Measurements from ENCODE around the gene NR5A1.
A peak's percentile ranks its signal among the peaks of the same experiment; 100 is the strongest.

The NR5A1 gene

DNA sequence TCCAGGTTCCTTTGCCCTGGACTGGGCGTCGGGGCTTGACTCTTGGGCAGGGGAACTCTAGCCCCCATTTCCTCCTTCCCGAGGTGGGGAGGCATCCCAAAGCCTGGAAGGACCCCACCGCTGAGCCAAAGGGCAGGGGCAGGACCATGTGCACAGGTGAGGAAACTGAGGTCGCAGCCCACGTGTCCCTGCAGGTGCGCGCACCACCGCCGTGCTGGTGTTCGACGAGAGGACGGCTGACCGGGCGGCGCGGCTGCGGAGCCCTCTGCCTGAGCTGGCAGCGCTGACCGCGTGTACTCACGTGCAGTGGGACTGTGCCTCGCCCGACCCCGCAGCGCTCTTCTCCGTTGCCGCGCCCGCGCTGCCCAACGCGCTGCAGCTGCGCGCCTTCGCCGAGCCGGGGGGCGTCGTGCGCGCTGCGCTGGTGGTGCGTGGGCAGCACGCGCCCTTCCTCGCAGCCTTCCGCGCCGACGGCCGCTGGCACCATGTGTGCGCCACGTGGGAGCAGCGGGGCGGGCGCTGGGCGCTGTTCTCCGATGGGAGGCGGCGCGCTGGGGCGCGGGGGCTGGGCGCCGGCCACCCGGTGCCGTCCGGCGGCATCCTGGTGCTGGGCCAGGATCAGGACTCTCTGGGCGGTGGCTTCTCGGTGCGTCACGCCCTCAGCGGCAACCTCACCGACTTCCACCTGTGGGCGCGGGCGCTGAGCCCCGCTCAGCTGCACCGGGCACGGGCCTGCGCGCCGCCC, 54.2 kb downstream of the NR5A1 start:
- ChIA-PET POLR2A (no interaction called here), CTCF (interaction anchor here (1.0 to 1.6 kb wide), 2 partner anchors 10 to 62 kb away, joined by 3 to 4 read pairs; no protein-coding TSS in a partner anchor)
- H3K4me1 ChIP-seq (ENCODE audit: control extremely low read depth in 1 of 4, control insufficient read depth in 4 of 4, insufficient read depth in 4 of 4, low read length in 3 of 4) = peaks cover 0 to 20% (median 10%) of the 10 kb centered on the region in 4 experiments
- peak overlapping the region in 2 of 7 experiments; percentile 49 to 51 for H3K4me3 ChIP-seq (ENCODE audit: control insufficient read depth in 1 of 7, extremely low read depth in 1 of 7, insufficient read depth in 4 of 7, low read depth in 2 of 7, low read length in 6 of 7)
- no peak overlapping the region for H3K27ac ChIP-seq (ENCODE audit: insufficient read depth in 1 of 2, low read depth in 1 of 2, low read length in 2 of 2, poor library complexity in 1 of 2, severe bottlenecking in 2 of 2)
- 42% methylated on average over 85 of the region's 85 CpGs for WGBS (ENCODE audit: insufficient coverage)
- H3K36me3 ChIP-seq (ENCODE audit: control insufficient read depth in 4 of 4, insufficient read depth in 4 of 4, low read length in 3 of 4) = no peaks in the 10 kb centered on the region
- peaks cover 0 to 49% (median 21%) of the 10 kb centered on the region in 5 experiments for H3K27me3 ChIP-seq (replicated peaks in 2 of 5; ENCODE audit: control insufficient read depth in 4 of 5, insufficient read depth in 5 of 5, low read length in 4 of 5)
- peaks cover 0 to 4% (median 2%) of the 10 kb centered on the region in 5 experiments for H3K9me3 ChIP-seq (ENCODE audit: control extremely low read depth in 1 of 5, control insufficient read depth in 4 of 5, insufficient read depth in 2 of 5, low read depth in 1 of 5, low read length in 4 of 5)
- DNase-seq = peak in 2 of 3 donors; percentile 31 to 47

DNA sequence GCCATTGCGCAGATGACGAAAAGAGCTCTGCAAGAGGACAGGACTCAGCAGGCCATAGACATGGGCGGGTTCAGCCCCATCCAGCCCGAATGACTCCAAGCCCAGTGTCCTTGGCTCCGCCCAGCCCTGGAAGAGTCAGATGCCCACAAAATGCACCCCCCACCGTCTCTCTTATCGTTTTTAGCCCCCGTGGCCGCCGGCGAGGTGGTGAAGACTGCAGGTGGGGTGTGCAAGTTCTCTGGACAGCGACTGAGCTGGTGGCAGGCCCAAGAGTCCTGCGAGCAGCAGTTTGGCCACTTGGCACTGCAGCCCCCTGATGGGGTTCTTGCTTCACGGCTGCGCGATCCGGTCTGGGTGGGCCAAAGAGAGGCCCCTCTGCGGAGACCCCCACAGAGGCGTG, 54.9 kb downstream of the NR5A1 start:
- Histone ChIP-seq H3K9me3 (ENCODE audit: control extremely low read depth in 1 of 5, control insufficient read depth in 4 of 5, insufficient read depth in 2 of 5, low read depth in 1 of 5, low read length in 4 of 5) (peaks cover 0 to 4% (median 2%) of the 10 kb centered on the region in 5 experiments), H3K4me3 (ENCODE audit: control insufficient read depth in 1 of 7, extremely low read depth in 1 of 7, insufficient read depth in 4 of 7, low read depth in 2 of 7, low read length in 6 of 7) (no peak overlapping the region), H3K36me3 (ENCODE audit: control insufficient read depth in 4 of 4, insufficient read depth in 4 of 4, low read length in 3 of 4) (no peaks in the 10 kb centered on the region), H3K27ac (ENCODE audit: insufficient read depth in 1 of 2, low read depth in 1 of 2, low read length in 2 of 2, poor library complexity in 1 of 2, severe bottlenecking in 2 of 2) (no peak overlapping the region), H3K4me1 (ENCODE audit: control extremely low read depth in 1 of 4, control insufficient read depth in 4 of 4, insufficient read depth in 4 of 4, low read length in 3 of 4) (peaks cover 0 to 20% (median 10%) of the 10 kb centered on the region in 4 experiments), H3K27me3 (replicated peaks in 2 of 5; ENCODE audit: control insufficient read depth in 4 of 5, insufficient read depth in 5 of 5, low read length in 4 of 5) (peaks cover 0 to 49% (median 21%) of the 10 kb centered on the region in 5 experiments)
- 91% methylated on average over 18 of the region's 19 CpGs for WGBS (ENCODE audit: insufficient coverage)
- DNase-seq = no peak
- ChIA-PET CTCF (interaction anchor here (1.0 kb wide), 1 partner anchor 63 kb away, joined by 3 read pairs; no protein-coding TSS in a partner anchor), POLR2A (no interaction called here)

DNA sequence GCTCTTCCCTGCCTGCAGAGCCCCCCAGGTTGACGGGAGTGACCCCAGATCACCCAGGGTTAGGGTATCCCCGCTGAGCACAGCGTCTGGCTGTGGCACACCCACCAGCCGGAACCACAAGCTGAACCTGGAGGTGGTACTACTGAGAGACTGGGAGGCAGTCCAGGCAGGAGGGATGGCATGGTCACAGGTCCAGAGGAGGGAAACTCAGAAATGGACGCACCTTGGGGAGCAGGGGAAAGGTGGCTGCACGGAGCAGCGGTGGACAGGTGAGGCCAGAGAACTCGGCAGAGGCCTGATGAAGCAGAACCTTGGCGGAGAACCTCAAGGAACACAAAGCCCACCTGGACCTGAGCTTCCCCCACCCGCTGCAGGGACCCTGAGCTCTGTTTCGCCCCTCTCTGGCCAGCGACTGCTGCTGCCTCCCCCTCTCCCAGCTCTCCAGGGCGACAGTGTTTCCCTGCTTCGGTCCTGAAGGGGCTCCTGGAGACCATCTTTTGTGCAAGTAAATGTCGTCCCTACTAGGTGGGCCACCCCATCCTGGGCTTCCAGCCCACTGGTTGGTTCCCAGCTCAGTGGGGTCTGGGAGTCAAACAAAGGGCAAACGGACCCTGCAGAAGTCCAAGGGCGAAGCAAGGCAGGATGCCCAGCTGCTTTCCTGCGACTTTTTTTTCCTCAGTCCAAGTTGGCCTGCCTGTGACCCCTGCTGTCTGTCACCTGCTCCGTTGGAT, 56.1 kb downstream of the NR5A1 start:
- Histone ChIP-seq H3K27ac (ENCODE audit: insufficient read depth in 1 of 2, low read depth in 1 of 2, low read length in 2 of 2, poor library complexity in 1 of 2, severe bottlenecking in 2 of 2) (no peak overlapping the region), H3K36me3 (ENCODE audit: control insufficient read depth in 4 of 4, insufficient read depth in 4 of 4, low read length in 3 of 4) (no peaks in the 10 kb centered on the region), H3K4me1 (ENCODE audit: control extremely low read depth in 1 of 4, control insufficient read depth in 4 of 4, insufficient read depth in 4 of 4, low read length in 3 of 4) (peaks cover 0 to 20% (median 10%) of the 10 kb centered on the region in 4 experiments), H3K9me3 (ENCODE audit: control extremely low read depth in 1 of 5, control insufficient read depth in 4 of 5, insufficient read depth in 2 of 5, low read depth in 1 of 5, low read length in 4 of 5) (peaks cover 0 to 4% (median 2%) of the 10 kb centered on the region in 5 experiments), H3K4me3 (ENCODE audit: control insufficient read depth in 1 of 7, extremely low read depth in 1 of 7, insufficient read depth in 4 of 7, low read depth in 2 of 7, low read length in 6 of 7) (peak overlapping the region in 5 of 7 experiments; percentile 8 to 56 (median 37)), H3K27me3 (replicated peaks in 2 of 5; ENCODE audit: control insufficient read depth in 4 of 5, insufficient read depth in 5 of 5, low read length in 4 of 5) (peaks cover 0 to 49% (median 19%) of the 10 kb centered on the region in 5 experiments)
- ChIA-PET POLR2A (no interaction called here), CTCF (interaction anchor here (1.3 to 8.8 kb wide), 2 partner anchors 10 to 33 kb away, joined by 7 to 51 read pairs; partner anchors contain the start of gene PSMB7)
- 50% methylated on average over 16 of the region's 19 CpGs for WGBS (ENCODE audit: insufficient coverage)
- DNase-seq = no peak

DNA sequence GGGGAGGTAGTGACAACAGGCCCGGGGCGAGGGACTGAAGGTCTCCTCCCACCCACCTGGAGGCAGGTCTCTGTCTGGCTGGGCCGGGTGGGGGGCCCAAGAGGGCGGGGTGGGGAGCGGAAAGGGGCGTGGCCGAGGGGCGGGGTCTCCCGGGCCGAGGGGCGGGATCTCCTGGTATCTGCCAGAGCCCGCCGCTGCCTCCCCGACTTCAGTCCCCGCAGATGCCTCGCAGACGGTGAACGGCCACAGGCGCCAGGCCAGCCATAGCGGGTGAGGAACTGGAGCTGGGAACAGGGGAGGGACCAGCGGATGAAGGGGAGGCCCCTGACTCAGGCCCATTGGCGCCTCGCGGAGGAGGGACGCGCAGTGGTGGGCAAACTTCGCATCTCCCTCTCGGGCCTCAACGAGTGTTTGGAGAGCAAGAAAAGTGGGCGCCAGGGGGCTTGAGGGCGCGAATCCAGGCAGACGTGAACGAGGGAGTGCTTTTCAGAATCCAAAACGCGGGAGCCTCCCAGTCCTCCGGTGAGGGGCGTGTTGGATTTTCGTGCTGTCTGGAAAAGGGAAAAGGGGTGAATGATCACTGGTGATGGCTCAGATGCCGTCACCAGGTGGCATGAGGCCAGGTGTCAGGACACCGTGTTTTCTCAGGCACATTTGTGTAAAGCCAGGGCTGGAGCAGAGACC, 56.8 kb downstream of the NR5A1 start, which contains the start of gene ADGRD2:
Gene ADGRD2, plus strand, starts transcription at position 211 of the 684 bp plus-strand sequence. CDS start 1,216 bp downstream, outside the sequence.
- DNase-seq = peak; percentile 38 to 76 (median 64)
- peaks cover 0 to 20% (median 10%) of the 10 kb centered on the region in 4 experiments for H3K4me1 ChIP-seq (ENCODE audit: control extremely low read depth in 1 of 4, control insufficient read depth in 4 of 4, insufficient read depth in 4 of 4, low read length in 3 of 4)
- peak within 1 kb of the TSS in 5 of 7 experiments; percentile 8 to 56 (median 37) for H3K4me3 ChIP-seq (ENCODE audit: control insufficient read depth in 1 of 7, extremely low read depth in 1 of 7, insufficient read depth in 4 of 7, low read depth in 2 of 7, low read length in 6 of 7)
- 6% methylated on average over 30 of the region's 41 CpGs for WGBS (ENCODE audit: insufficient coverage)
- no peak within 1 kb of the TSS for H3K27ac ChIP-seq (ENCODE audit: insufficient read depth in 1 of 2, low read depth in 1 of 2, low read length in 2 of 2, poor library complexity in 1 of 2, severe bottlenecking in 2 of 2)
- peaks cover 0 to 4% (median 2%) of the 10 kb centered on the region in 5 experiments for H3K9me3 ChIP-seq (ENCODE audit: control extremely low read depth in 1 of 5, control insufficient read depth in 4 of 5, insufficient read depth in 2 of 5, low read depth in 1 of 5, low read length in 4 of 5)
- no peaks in the 10 kb centered on the region for H3K36me3 ChIP-seq (ENCODE audit: control insufficient read depth in 4 of 4, insufficient read depth in 4 of 4, low read length in 3 of 4)
- H3K27me3 ChIP-seq (replicated peaks in 2 of 5; ENCODE audit: control insufficient read depth in 4 of 5, insufficient read depth in 5 of 5, low read length in 4 of 5) = peaks cover 0 to 49% (median 19%) of the 10 kb centered on the region in 5 experiments
- CTCF ChIA-PET = interaction anchor here (1.3 to 8.8 kb wide), 2 partner anchors 11 to 32 kb away, joined by 7 to 51 read pairs; partner anchors contain the start of gene PSMB7
- POLR2A ChIA-PET = no interaction called here

DNA sequence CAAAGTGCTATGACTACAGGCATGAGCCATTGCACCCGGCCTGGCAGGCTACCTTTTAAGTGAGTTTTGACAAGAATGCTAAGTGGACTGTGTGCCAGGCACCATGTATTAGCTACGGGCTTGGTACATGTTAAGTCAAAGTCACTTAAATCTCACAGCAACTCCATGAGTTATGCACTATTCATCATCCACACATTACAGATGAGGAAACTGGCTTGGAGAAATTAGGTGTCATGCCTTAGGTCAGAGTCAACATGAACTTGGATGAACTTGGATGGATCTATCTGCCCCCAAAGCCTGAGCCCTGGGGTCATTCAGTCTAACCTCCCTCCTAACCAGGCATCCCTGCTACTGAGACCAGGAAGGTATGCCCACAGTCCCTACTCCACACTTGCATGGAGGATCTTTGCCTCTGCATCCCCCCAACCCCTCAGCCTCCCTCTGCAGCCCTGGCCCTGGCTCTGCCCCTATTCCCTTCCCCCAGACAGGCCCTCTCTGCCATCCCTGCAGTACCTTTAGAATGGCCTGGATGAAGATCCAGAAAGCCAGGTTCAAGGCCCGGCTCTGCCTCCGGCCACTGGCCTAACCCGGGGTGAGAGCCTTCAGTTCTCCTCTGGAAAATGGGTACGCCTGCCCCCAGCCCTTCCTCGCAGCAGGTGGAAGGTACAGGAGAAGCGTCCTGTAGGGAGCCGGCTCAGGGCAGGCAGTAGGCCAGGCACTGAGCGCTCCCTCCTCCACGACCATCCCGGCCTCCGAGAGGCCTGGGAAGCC, 57.6 kb downstream of the NR5A1 start:
- Histone ChIP-seq H3K27me3 (replicated peaks in 2 of 5; ENCODE audit: control insufficient read depth in 4 of 5, insufficient read depth in 5 of 5, low read length in 4 of 5) (peaks cover 0 to 46% (median 19%) of the 10 kb centered on the region in 5 experiments), H3K4me3 (ENCODE audit: control insufficient read depth in 1 of 7, extremely low read depth in 1 of 7, insufficient read depth in 4 of 7, low read depth in 2 of 7, low read length in 6 of 7) (no peak overlapping the region), H3K4me1 (ENCODE audit: control extremely low read depth in 1 of 4, control insufficient read depth in 4 of 4, insufficient read depth in 4 of 4, low read length in 3 of 4) (peaks cover 0 to 20% (median 10%) of the 10 kb centered on the region in 4 experiments), H3K27ac (ENCODE audit: insufficient read depth in 1 of 2, low read depth in 1 of 2, low read length in 2 of 2, poor library complexity in 1 of 2, severe bottlenecking in 2 of 2) (no peak overlapping the region), H3K9me3 (ENCODE audit: control extremely low read depth in 1 of 5, control insufficient read depth in 4 of 5, insufficient read depth in 2 of 5, low read depth in 1 of 5, low read length in 4 of 5) (peaks cover 0 to 4% (median 2%) of the 10 kb centered on the region in 5 experiments), H3K36me3 (ENCODE audit: control insufficient read depth in 4 of 4, insufficient read depth in 4 of 4, low read length in 3 of 4) (no peaks in the 10 kb centered on the region)
- CTCF ChIA-PET = interaction anchor here (0.6 to 8.8 kb wide), 3 partner anchors 14 to 39 kb away, joined by 4 to 51 read pairs (median 7); partner anchors contain the start of gene PSMB7
- POLR2A ChIA-PET = interaction anchor here (0.7 kb wide), 1 partner anchor 995 kb away, joined by 3 read pairs; no protein-coding TSS in a partner anchor
- DNase-seq = no peak
- 95% methylated on average over 12 of the region's 13 CpGs for WGBS (ENCODE audit: insufficient coverage)

DNA sequence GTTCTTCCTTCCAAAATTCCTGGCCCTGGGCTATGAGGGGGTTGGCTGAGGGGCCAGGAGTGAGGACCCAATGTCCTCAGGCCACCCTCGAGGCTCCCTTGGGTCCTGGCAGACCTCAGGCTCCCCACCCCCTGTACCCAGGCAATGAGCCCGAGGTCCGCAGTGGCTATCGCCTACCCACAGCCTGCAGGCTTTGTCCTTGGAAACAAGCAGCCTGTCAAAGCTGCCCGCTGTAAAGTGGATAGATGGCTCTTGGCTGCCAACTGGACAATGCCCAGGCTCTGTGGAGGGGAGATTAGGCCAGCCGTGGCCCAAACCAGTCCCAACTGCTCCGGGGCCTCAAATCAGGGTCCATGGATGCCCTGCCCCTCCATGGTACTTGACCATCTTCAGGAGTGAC, 59.2 kb downstream of the NR5A1 start:
- Histone ChIP-seq H3K36me3 (ENCODE audit: control insufficient read depth in 4 of 4, insufficient read depth in 4 of 4, low read length in 3 of 4) (no peaks in the 10 kb centered on the region), H3K4me1 (ENCODE audit: control extremely low read depth in 1 of 4, control insufficient read depth in 4 of 4, insufficient read depth in 4 of 4, low read length in 3 of 4) (peaks cover 0 to 16% (median 8%) of the 10 kb centered on the region in 4 experiments), H3K9me3 (ENCODE audit: control extremely low read depth in 1 of 5, control insufficient read depth in 4 of 5, insufficient read depth in 2 of 5, low read depth in 1 of 5, low read length in 4 of 5) (peaks cover 0 to 3% (median 2%) of the 10 kb centered on the region in 5 experiments), H3K27ac (ENCODE audit: insufficient read depth in 1 of 2, low read depth in 1 of 2, low read length in 2 of 2, poor library complexity in 1 of 2, severe bottlenecking in 2 of 2) (no peak overlapping the region), H3K27me3 (replicated peaks in 2 of 5; ENCODE audit: control insufficient read depth in 4 of 5, insufficient read depth in 5 of 5, low read length in 4 of 5) (peaks cover 0 to 33% (median 18%) of the 10 kb centered on the region in 5 experiments), H3K4me3 (ENCODE audit: control insufficient read depth in 1 of 7, extremely low read depth in 1 of 7, insufficient read depth in 4 of 7, low read depth in 2 of 7, low read length in 6 of 7) (no peak overlapping the region)
- WGBS (ENCODE audit: insufficient coverage) = 100% methylated on average over 1 of the region's 7 CpGs
- DNase-seq = no peak
- ChIA-PET POLR2A (no interaction called here), CTCF (interaction anchor here (0.8 to 8.8 kb wide), 4 partner anchors 13 to 107 kb away, joined by 3 to 51 read pairs (median 6); partner anchors contain the start of gene PSMB7)

All from common myeloid progenitor, CD34-positive (primary cell).